C4-2B (cell line): ENCODE measurements around the gene ITGA5.

Experiments
- CTCF ChIP-seq: fragments of 450-650 bp; conservative IDR thresholded peaks from 2 replicates; pipeline ENCODE4 v1.5.1; 2017; ENCODE audit warnings: mild to moderate bottlenecking
- ZFX ChIP-seq: fragments of 450-650 bp; IDR thresholded peaks from 2 replicates; pipeline ENCODE4 v1.6.1; 2017

- TF ChIP-seq CTCF (no peak), ZFX (no peak)
Measured at GRCh38 chr12:54405573-54405972, 13.5 kb downstream of the ITGA5 start.
